Stimulated activated CD8-positive, alpha-beta memory T cell treated with anti-CD3 and anti-CD28 coated beads, Interleukin-12 subunit alpha, Interleukin-12 subunit beta, amount 100 ng/mL, for 1 hour (primary cell): Measurements from ENCODE around the gene SNX27.
"Not testable (repeated sequence)": the region's sequence is repeated elsewhere in the genome, so short reads cannot be mapped to it uniquely, and the experiment has no call there.

ENCODE experiments used
- DNase-seq: peaks from one replicate; pipeline ENCODE4 v3.0.0-alpha.2; 2020; ENCODE audit warnings: low read depth

SNX27 gene

DNA sequence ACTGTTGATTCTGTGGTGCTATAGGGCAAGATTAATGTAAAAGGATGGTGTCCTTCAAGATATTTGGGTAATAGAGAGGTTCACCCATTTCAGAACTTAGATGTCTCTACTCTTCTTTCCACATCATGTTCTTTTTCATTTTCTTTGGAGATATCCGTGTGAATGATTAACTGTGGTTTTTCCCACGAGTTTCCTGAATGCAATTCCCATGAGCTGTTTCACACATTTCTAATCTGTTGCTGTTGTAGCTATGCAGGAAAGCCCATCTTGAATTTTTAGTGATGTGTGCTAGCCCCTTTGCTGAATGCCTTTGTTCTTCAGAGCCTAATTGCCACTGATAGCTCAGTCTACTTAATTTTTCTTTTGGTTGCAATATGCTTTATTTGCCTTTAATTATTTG lies 27.6 kb downstream of the SNX27 start:
- DNase-seq = no peak

DNA sequence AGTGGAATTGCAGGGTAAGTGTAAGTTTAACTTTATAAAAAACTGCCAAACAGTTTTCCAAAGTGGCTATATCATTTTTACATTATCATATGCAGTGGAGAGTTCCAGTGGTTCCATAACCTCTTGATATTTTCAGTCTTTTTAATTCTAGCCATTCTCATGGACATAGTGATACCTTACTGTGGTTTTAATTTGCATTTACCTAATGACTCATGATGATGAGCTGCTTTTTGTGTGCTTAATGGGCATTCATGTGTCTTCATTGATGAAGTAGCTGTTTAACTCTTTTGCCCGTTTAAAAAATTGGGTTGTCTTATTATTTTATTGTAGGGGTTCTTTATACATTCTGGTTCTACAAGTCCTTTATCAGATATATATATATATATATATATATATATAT lies 29.4 kb downstream of the SNX27 start:
- DNase-seq = no peak

DNA sequence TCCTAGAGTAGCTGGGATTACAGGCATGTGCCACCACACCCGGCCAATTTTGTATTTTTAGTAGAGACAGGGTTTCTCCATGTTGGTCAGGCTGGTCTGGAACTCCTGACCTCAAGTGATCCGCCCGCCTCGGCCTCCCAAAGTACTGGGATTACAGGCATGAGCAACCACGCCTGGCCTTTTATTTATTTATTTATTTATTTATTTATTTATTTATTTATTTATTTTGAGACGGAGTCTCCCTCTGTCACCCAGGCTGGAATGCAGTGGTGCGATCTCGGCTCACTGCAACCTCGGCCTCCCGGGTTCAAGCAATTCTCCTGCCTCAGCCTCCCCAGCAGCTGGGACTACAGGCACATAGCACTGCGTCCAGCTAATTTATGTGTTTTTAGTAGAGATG lies 31.2 kb downstream of the SNX27 start:
- DNase-seq = not testable (repeated sequence)

DNA sequence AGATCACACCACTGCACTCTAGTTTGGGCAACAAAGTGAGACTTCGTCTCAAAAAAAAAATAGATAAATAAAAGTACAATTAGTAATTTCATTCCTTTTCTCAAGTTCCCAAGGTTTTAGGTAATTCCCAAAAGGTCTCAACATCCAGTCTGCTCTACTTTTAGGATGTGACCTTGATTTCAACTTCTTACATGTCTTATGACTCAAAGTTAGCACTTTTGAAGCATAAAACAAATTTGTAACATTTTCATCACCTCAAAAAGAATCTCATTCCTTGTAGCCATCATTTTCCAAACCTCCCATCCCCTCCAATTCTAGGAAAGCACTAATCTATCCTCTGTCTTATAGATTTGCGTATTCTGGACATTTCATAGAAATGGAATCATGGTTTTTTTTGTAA lies 32.2 kb downstream of the SNX27 start:
- no peak for DNase-seq

DNA sequence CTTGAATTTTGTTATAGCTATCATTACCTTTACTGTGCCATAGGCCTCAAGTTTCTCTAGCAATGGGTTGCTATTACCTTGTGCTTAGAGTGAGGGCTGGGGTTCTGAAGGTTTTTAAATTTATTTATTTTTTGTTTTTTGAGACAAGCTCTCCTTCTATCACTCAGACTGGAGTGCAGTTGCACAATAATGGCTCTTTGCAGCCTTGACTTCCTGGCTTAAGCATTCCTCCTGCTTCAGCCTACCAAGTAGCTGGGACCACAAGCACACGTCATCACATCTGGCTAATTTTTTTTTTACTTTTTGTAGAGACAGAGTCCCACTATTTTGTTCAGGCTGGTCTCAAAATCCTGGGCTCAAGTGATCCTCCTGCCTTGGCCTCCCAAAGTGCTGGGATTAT lies 41.5 kb downstream of the SNX27 start:
- no peak for DNase-seq

DNA sequence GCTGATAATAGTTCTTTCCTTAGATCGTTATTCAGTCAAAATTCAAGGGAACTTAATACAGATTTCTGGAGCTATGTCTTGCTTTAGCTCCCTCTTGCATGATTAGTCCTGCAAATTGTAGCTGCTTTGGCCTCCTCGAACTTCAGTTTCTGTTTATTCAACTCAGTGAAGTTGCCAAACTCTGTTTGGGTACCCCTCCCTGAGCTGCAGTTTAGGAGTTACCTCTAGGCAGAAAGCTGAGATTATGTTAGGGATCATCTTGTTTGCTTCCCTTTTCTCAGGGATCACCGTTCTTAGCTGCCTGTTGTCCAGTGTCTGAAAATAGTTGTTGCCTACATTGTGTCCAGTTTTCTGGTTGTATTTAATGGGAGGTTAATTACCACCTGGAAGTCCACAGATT lies 43.5 kb downstream of the SNX27 start:
- no peak for DNase-seq

- no peak for DNase-seq
Measured at GRCh38 chr1:151661751-151662150, 49.9 kb downstream of the SNX27 start.

DNA sequence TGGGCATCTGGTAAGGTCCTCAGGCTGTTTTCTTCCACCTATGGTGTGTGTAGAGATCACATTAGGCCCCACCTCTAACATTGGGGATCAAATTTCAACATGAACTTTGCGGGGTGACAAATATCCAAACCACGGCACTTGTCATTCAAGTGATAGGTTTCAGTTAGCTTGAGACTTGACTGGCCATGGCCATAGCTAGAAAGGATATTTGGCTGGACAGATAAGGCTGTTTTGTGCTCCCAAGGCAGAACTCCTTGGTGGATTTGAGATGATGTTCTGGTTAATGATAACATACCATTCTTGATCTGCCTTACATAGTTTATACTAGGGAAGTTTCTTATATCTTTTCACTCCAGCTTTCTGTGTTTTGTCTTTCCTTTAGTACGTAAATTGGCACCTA lies 56.2 kb downstream of the SNX27 start:
- DNase-seq = no peak

DNA sequence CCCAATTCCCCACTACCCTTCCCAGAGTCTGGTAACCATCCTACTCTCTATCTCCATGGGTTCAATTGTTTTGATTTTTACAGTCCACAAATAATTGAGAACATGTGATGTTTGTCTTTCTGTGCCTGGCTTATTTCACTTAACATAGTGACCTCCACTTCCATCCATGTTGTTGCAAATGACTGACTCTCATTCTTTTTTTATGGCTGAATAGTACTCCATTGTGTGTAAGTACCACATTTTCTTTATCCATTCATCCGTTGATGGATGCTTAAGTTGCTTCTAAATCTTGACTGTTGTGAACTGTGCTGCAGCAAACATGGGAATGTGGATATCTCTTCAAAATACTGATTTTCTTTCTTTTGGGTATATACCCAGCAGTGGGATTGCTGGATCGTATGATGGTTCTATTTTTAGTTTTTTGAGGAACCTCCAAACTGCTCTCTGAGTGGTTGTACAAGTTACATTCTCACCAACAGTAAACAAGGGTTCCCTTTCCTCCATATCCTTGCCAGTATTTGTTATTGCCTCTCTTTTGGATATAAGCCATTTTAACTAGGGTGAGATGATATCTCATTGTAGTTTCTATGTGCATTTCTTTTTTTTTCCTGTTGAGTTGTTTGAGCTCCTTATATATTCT lies 58.3 kb downstream of the SNX27 start:
- not testable (repeated sequence) for DNase-seq

- no peak for DNase-seq
Measured at GRCh38 chr1:151673407-151673806, 61.6 kb downstream of the SNX27 start.

GRCh38 chr1:151680391-151680790 lies 68.5 kb downstream of the SNX27 start:
- DNase-seq = no peak

- DNase-seq = no peak
Measured at GRCh38 chr1:151680826-151681225, 69.0 kb downstream of the SNX27 start.

- DNase-seq = no peak
Measured at GRCh38 chr1:151681923-151682322, 70.1 kb downstream of the SNX27 start.

DNA sequence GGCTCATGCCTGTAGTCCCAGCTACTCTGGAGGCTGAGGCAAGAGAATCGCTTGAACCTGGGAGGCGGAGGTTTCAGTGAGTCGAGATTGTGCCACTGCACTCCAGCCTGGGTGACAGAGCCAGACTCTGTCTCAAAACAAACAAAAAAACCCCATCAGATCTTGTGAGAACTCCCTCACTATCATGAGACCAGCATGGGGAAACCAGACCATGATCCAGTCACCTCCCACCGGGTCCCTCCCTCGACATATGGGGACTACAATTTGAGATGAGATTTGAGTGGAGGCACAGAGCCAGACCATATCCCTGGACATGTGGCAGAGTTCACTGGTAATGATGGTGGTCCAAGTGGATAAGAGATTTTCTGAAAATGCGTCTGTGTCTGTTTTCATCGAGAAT lies 71.1 kb downstream of the SNX27 start:
- not testable (repeated sequence) for DNase-seq

DNA sequence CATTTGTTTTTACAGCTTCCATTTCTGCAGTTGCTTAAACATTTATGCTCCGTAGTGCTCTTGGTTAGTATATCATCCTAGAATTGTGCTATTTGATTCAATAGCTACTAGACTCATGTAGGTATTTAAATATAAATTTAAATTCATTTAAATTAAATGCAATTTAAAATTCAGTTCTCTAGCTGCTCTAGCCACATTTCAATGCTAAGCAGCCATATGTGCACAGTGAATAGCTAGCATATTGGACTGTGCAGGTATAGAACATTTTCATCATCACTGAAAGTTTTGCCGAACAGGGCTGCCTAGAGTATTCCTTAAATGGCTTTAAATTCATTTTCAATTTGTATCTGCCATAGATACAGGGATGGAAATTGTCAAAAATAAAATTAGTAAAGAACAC lies 72.3 kb downstream of the SNX27 start:
- DNase-seq = no peak

DNA sequence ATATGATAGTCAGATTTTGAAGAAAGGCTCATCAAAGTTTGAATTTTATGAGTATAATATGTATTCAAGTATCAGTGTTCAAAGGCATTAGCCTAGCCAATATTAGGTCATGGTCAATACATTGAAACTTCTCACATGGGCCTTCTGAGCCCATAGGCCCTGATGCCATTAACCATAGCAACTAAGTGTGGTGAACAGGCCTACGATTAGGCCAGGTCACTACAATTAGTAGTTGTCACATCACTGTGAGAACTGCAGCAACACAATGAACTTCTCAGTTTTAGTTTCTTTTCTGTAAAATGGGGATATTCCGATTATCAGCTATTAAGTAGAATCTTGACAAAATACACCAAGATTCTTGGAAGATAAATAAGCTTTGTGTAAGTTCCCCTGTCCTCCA lies 74.7 kb downstream of the SNX27 start:
- DNase-seq = no peak

DNA sequence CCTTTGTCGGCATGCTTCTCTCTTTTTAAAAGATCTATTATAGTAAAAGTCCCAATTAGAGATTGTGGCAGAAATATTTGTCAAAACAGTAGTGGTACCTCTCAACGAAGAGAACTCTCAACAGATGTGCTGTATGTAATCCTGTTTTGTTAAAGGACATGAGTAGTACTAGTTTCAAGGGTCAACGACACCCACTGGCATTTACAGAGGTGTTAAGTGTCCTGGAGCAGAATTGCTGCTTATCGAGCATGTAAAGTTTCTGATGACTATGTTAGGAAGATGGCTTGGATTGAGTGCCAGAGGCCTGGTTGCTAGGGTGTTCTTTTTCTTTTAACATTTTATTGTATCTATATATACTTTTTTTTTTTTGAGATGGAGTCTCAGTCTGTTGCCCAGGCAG lies 77.6 kb downstream of the SNX27 start:
- no peak for DNase-seq

GRCh38 chr1:151692226-151692625 lies 80.4 kb downstream of the SNX27 start:
- no peak for DNase-seq

DNA sequence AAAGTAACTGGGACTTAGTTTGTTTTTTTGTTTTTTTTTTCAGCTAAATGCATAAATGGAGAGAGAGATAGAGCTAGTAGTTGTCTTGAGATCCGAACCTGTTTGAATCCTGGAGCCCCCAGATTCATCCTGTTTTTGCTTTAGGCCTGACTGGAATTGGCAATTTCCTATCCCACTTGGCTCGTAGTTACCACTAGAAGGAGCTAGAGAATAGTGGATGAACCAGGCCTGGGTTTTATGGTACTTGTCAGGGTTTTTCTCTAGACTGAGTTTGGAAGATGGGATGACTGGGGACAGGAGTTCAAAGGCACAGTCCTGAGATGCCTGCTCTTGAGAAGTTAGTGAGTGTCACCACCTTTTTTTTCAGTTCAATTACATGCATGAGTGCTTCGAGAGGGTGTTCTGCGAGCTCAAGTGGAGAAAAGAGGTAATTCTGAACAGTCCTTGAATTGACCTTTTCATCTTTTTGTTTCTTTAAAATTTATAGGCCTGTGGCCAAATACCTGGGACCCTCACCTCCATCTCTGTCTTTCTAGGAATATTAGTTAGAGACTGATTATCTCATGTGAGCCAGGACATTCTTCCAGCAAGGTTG lies 81.3 kb downstream of the SNX27 start:
- DNase-seq = no peak

- DNase-seq = no peak
Measured at GRCh38 chr1:151701515-151701914, 89.7 kb downstream of the SNX27 start.

DNA sequence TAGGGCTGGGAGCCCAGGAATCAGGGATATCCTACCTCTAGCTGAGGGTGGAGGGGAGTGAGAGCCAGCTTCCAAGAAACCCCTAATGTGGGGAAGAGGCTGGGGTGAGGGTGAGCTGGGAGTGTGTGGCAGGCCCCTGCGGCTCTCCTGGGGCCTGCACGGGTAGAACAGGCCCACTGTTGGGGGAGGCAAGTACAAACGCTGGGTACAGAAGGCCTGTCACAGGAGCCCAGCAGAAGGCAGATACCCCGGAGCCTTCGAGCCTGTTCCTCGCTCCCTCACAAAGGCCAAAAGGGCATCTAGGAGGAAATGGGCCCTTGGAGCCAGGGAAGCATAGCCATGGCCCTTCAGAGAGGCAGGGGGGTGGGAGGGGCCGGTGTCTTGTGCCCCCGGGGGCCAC lies 91.1 kb downstream of the SNX27 start:
- DNase-seq = no peak

DNA sequence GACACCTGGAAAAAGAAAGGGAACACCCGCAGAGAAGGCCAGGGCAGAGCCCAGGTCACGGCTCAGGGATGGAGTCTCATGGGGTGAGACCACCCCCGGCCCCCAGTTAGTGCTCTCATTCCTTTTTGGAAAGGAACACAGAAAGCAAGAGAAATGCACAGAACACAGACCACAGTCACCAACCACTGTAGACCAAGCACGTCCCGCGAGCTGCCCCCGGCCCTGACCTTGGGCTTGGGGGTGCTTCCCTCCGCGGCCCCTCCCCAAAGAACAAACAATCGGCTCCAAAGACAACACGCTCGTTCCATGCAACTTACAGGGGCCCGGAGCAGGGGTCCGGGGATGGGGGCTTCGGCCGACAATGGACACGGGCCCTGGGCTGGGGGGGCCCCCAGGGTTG lies 92.0 kb downstream of the SNX27 start:
- no peak for DNase-seq

DNA sequence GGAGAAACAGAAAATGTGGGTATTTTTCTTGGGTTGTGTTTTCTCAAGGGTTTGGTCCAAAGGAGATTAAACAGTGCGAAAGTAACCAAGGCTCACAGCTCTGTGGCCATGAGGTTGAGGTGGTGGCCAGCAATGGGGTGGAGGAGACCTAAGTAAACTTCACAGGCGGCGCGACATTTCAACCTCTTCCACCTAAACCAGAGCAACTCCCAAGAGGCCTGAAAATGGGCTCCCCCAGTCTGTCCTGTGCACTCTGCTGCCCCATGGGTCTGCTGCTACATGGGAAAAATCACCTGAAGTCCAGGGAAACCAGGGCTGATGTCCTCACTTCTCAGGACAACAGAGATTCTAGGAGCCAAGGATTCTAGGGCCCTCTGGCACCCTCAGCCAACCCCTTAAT lies 92.4 kb downstream of the SNX27 start:
- DNase-seq = no peak

GRCh38 chr1:151705146-151705545 lies 93.3 kb downstream of the SNX27 start:
- DNase-seq = no peak
